ENCODE results near the gene GRAMD2B.
"Not testable (repeated sequence)": the region's sequence is repeated elsewhere in the genome, so short reads cannot be mapped to it uniquely, and the experiment has no call there.

GRAMD2B gene

DNA sequence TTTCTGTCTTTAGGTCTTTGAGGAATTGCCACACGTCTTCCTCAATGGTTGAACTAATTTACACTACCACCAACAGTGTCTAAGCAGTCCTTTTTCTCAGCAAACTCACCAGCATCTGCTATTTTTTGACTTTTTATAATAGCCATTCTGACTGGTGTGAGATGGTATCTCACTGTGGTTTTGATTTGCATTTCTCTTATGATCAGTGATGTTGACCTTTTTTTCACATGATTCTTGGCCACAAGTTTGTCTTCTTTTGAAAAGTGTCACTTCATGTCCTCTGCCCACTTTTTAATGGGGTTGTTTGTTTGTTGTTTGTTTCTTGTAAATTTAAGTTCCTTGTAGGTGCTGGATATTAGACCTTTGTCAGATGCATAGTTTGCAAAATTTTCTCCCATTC lies 26.5 kb upstream of the GRAMD2B start:
- not testable (repeated sequence) for H3K27ac Mint-ChIP-seq, H3K4me1 Mint-ChIP-seq, H3K27me3 Mint-ChIP-seq, H3K4me3 Mint-ChIP-seq, DNase-seq, ATAC-seq
- peaks cover 19 to 32% of the 10 kb centered on the region in 2 donors for H3K9me3 Mint-ChIP-seq

DNA sequence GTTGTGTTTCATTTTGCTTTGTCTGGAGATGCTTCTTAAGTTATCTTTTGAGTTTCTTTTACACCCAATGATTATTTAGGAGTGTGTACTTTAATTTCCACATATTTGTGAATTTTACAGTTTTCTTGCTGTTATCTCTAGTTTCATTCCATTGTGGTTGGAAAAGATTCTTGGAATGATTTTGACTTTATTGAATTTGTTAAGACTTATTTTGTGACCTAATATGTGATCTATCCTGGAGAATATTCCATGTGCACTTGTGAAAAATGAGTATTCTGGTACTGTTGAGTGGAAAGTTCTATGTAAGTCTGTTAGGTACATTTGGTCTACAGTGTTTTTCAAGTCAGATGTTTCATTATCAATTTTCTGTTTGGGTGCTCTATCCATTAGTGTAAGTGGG lies 24.4 kb upstream of the GRAMD2B start:
- no peak for ATAC-seq
- Mint-ChIP-seq H3K4me3 (no peak overlapping the region), H3K9me3 (peaks cover 19 to 32% of the 10 kb centered on the region in 2 donors)

GRCh38 chr5:126400621-126401251 lies 22.5 kb upstream of the GRAMD2B start:
- Mint-ChIP-seq H3K27me3 (no peaks in the 10 kb centered on the region), H3K27ac (no peak overlapping the region), H3K4me3 (no peak overlapping the region), H3K4me1 (no peaks in the 10 kb centered on the region), H3K9me3 (peaks cover 24 to 32% of the 10 kb centered on the region in 2 donors)
- DNase-seq (no peak), ATAC-seq (no peak)

More for the DNA sequence above, 24.4 kb upstream of the GRAMD2B start:
- no peak overlapping the region for H3K27ac Mint-ChIP-seq
- no peaks in the 10 kb centered on the region for H3K27me3 Mint-ChIP-seq
- H3K4me1 Mint-ChIP-seq, result no peaks in the 10 kb centered on the region
- DNase-seq, result no peak

GRCh38 chr5:126402621-126403555 lies 20.3 kb upstream of the GRAMD2B start:
- Mint-ChIP-seq H3K27me3 (no peaks in the 10 kb centered on the region), H3K4me3 (no peak overlapping the region), H3K4me1 (no peaks in the 10 kb centered on the region), H3K27ac (no peak overlapping the region), H3K9me3 (peaks cover 24 to 32% of the 10 kb centered on the region in 2 donors)
- ATAC-seq, result no peak
- no peak for DNase-seq

GRCh38 chr5:126403876-126404275 lies 19.3 kb upstream of the GRAMD2B start:
- DNase-seq, result no peak
- no peak for ATAC-seq
- Mint-ChIP-seq H3K27me3 (no peaks in the 10 kb centered on the region), H3K4me3 (no peak overlapping the region), H3K4me1 (no peaks in the 10 kb centered on the region), H3K9me3 (peaks cover 24 to 28% of the 10 kb centered on the region in 2 donors), H3K27ac (no peak overlapping the region)

GRCh38 chr5:126410623-126411022 lies 12.6 kb upstream of the GRAMD2B start:
- DNase-seq, result no peak
- no peaks in the 10 kb centered on the region for H3K4me1 Mint-ChIP-seq
- peaks cover 10% of the 10 kb centered on the region for H3K27me3 Mint-ChIP-seq
- ATAC-seq, result no peak
- no peak overlapping the region for H3K27ac Mint-ChIP-seq
- H3K9me3 Mint-ChIP-seq, result peaks cover 0 to 18% of the 10 kb centered on the region in 2 donors
- H3K4me3 Mint-ChIP-seq, result no peak overlapping the region

- no peak for ATAC-seq
- Mint-ChIP-seq H3K4me3 (no peak overlapping the region), H3K9me3 (peaks cover 0 to 18% of the 10 kb centered on the region in 2 donors), H3K27me3 (peaks cover 10% of the 10 kb centered on the region), H3K27ac (no peak overlapping the region), H3K4me1 (no peaks in the 10 kb centered on the region)
- no peak for DNase-seq
Measured at GRCh38 chr5:126413856-126414255, 9.4 kb upstream of the GRAMD2B start.

DNA sequence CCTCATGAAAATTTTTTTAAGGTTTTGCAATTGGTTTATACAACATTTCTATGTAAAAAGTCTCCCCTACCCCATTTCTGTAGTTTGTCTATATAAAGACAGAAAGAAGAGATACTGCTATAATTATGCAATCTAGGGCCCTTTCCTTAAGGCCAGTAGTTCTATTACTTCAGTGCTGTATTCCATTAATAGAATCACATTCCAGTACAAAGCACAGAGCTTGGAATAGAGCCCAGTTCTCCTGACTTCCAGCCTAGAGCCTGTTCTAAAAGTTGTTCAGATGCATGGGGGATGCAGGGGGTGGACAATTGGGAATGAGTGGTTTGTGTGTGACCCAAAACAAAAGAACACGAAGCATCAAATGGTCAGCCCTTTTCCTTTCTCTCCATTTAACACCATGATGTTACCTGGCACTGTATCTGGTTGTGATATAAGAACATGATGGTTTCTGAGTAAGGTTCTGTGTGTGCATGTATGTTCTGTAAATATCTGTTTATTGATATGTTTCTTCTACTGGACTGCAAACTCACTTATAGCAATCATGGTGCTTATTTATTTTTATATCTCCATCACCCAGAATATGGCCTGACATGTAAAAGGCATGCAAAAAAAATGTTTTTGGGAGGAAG lies 8.2 kb upstream of the GRAMD2B start:
- no peak for ATAC-seq
- no peak overlapping the region for H3K27ac Mint-ChIP-seq
- peaks cover 5 to 18% of the 10 kb centered on the region in 2 donors for H3K9me3 Mint-ChIP-seq
- H3K4me3 Mint-ChIP-seq, result no peak overlapping the region
- no peak for DNase-seq
- H3K27me3 Mint-ChIP-seq, result peaks cover 10% of the 10 kb centered on the region
- H3K4me1 Mint-ChIP-seq, result no peaks in the 10 kb centered on the region

DNA sequence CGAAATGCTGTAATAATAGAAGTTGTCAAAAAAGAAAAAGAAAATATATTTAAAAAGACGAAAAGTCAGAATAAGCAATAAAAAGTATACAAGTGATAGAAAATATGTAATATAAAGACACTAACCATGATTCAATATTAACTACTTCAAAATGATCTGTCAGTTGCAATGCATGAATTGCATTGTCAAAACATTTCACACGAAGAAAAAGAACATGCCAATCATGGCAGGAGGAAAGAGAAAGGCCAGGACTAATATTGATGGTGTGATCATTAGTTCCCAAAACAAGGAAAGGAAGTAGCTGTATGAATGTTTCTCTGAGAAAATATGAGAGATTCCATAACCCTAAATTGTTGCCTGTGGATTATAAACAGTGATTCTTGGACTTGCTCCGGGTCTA lies 7.4 kb upstream of the GRAMD2B start:
- no peak overlapping the region for H3K4me3 Mint-ChIP-seq
- H3K27ac Mint-ChIP-seq, result no peak overlapping the region
- H3K9me3 Mint-ChIP-seq, result peaks cover 5 to 14% of the 10 kb centered on the region in 2 donors
- DNase-seq (no peak), ATAC-seq (no peak)
- peaks cover 10% of the 10 kb centered on the region for H3K27me3 Mint-ChIP-seq
- H3K4me1 Mint-ChIP-seq, result no peaks in the 10 kb centered on the region

GRCh38 chr5:126416266-126416925 lies 6.8 kb upstream of the GRAMD2B start:
- ATAC-seq (no peak), DNase-seq (no peak)
- Mint-ChIP-seq H3K4me1 (no peaks in the 10 kb centered on the region), H3K9me3 (peaks cover 5 to 8% of the 10 kb centered on the region in 2 donors), H3K4me3 (no peak overlapping the region), H3K27me3 (peaks cover 10% of the 10 kb centered on the region), H3K27ac (no peak overlapping the region)

DNA sequence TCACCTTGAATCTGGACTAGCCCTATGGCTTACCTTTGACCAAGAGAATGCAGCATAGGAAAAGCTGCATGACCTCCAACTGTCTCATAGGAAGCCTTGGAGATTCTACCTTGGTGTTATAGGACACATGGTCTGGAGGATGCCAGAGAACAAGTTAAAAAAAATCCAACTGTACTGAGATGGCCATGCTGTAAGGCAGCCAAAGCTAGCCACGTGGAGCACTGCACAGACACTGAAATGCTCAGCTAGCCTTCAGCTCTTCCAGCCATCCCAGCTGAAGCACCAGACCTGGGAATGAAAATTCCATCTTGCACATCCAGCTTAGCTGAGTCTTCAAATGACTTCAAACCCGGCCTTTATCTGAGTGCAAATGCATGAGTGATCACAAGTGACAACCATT lies 6.0 kb upstream of the GRAMD2B start:
- Mint-ChIP-seq H3K27ac (no peak overlapping the region), H3K27me3 (peaks cover 4% of the 10 kb centered on the region), H3K4me1 (no peaks in the 10 kb centered on the region), H3K9me3 (peaks cover 0 to 5% of the 10 kb centered on the region in 2 donors), H3K4me3 (no peak overlapping the region)
- ATAC-seq (no peak), DNase-seq (no peak)

GRCh38 chr5:126419102-126419501 lies 4.1 kb upstream of the GRAMD2B start:
- ATAC-seq (no peak), DNase-seq (no peak)
- Mint-ChIP-seq H3K4me1 (peaks cover 7% of the 10 kb centered on the region), H3K27ac (no peak overlapping the region), H3K27me3 (no peaks in the 10 kb centered on the region), H3K9me3 (peaks cover 0 to 9% of the 10 kb centered on the region in 2 donors), H3K4me3 (no peak overlapping the region)

DNA sequence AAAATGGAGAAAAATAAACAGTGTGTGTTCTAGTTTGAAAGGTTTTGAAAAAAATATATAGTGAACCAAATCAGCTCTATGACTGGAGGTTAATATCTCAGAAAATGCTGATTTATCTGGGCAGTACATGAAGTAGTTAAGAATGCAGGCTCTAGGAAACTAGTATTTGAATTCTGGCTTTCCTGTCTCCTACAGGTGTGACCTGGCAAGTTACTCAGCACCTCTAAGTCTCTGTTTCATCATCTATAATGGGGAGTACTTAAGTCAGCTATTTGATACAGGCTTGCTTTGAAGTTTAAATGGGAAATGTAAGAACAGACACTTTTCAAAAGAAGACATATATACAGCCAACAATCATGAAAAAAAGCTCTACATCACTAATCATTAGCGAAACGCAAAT lies 5.2 kb downstream of the GRAMD2B start:
- DNase-seq (no peak), ATAC-seq (no peak)
- H3K27me3 Mint-ChIP-seq, result no peaks in the 10 kb centered on the region
- no peaks in the 10 kb centered on the region for H3K9me3 Mint-ChIP-seq
- peaks cover 17% of the 10 kb centered on the region for H3K4me1 Mint-ChIP-seq
- no peak overlapping the region for H3K27ac Mint-ChIP-seq
- no peak overlapping the region for H3K4me3 Mint-ChIP-seq

GRCh38 chr5:126430631-126431030 lies 7.4 kb downstream of the GRAMD2B start:
- DNase-seq (no peak), ATAC-seq (no peak)
- no peak overlapping the region for H3K4me3 Mint-ChIP-seq
- no peaks in the 10 kb centered on the region for H3K9me3 Mint-ChIP-seq
- H3K27me3 Mint-ChIP-seq, result no peaks in the 10 kb centered on the region
- no peak overlapping the region for H3K27ac Mint-ChIP-seq
- H3K4me1 Mint-ChIP-seq, result no peaks in the 10 kb centered on the region

DNA sequence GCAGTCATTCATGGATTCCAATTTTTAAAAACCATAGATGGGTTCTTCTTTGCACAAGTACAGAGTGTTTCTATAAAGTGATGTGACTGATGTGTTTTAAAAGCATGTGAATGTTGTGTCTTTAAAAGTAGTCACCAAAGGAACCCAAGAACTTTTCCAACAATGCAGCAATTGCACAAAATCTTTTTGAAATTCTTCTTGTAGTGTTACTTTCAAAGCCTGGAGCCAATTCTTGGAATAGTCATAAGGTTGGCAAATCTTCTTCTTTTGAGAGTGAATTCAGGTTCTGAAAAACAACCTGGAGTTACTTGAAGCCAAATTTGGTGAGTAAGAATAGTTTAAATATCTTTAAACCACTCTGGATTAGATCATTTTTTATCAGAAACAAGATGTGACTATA lies 10.5 kb downstream of the GRAMD2B start:
- peaks cover 15% of the 10 kb centered on the region for H3K4me1 Mint-ChIP-seq
- no peaks in the 10 kb centered on the region for H3K27me3 Mint-ChIP-seq
- H3K4me3 Mint-ChIP-seq, result no peak overlapping the region
- ATAC-seq, result no peak
- no peaks in the 10 kb centered on the region for H3K9me3 Mint-ChIP-seq
- no peak for DNase-seq
- no peak overlapping the region for H3K27ac Mint-ChIP-seq

All from stimulated activated naive CD8-positive, alpha-beta T cell treated with anti-CD3 and anti-CD28 coated beads, Interleukin-15, amount 100 ng/mL, for 72 hours (primary cell).